Inflammatory macrophage treated with lipopolysaccharide for 1 hour (primary cell): ENCODE data around the gene SOX18.
"Not testable (repeated sequence)": the region's sequence is repeated elsewhere in the genome, so short reads cannot be mapped to it uniquely, and the experiment has no call there.

Experiments used
- DNase-seq, 2 donors: peaks; one replicate each; pipeline ENCODE4 v3.0.0-alpha.2; 2020 to 2022

Gene SOX18

GRCh38 chr20:64049060-64049877 lies at the start of gene SOX18:
TSS of gene SOX18 (minus strand) at chr20:64049639. CDS start at chr20:64049516, 123 bp downstream.
- no peak for DNase-seq

GRCh38 chr20:64098471-64099013 lies 49.1 kb upstream of the SOX18 start:
- DNase-seq: no peak

- no peak for DNase-seq
Observed at GRCh38 chr20:64096535-64096934, 47.1 kb upstream of the SOX18 start.

- DNase-seq: no peak
Observed at GRCh38 chr20:64095927-64096326, 46.5 kb upstream of the SOX18 start.

- DNase-seq: no peak
Observed at GRCh38 chr20:64095455-64095854, 46.0 kb upstream of the SOX18 start.

- DNase-seq: no peak
Observed at GRCh38 chr20:64093013-64093503, 43.6 kb upstream of the SOX18 start.

- no peak for DNase-seq
Observed at GRCh38 chr20:64092258-64093012, 43.0 kb upstream of the SOX18 start.

- DNase-seq: no peak
Observed at GRCh38 chr20:64091770-64092169, 42.3 kb upstream of the SOX18 start.

- DNase-seq: no peak
Observed at GRCh38 chr20:64091340-64091739, 41.9 kb upstream of the SOX18 start.

GRCh38 chr20:64090165-64090564 lies 40.7 kb upstream of the SOX18 start:
- no peak for DNase-seq

- not testable (repeated sequence) for DNase-seq
Observed at GRCh38 chr20:64088586-64088985, 39.1 kb upstream of the SOX18 start.

GRCh38 chr20:64087226-64087825 lies 37.9 kb upstream of the SOX18 start:
- DNase-seq: not testable (repeated sequence)

GRCh38 chr20:64086801-64087200 lies 37.4 kb upstream of the SOX18 start:
- DNase-seq: no peak

- DNase-seq: no peak
Observed at GRCh38 chr20:64084685-64085152, 35.3 kb upstream of the SOX18 start.

- no peak for DNase-seq
Observed at GRCh38 chr20:64083804-64084684, 34.6 kb upstream of the SOX18 start, which contains the start of gene LKAAEAR1. TSS of gene LKAAEAR1 (minus strand) at chr20:64084398. CDS start at chr20:64084219, 179 bp downstream.

- DNase-seq: peak; percentile 47 to 63
Observed at GRCh38 chr20:64083378-64083803, 34.0 kb upstream of the SOX18 start.

GRCh38 chr20:64082820-64083377 lies 33.5 kb upstream of the SOX18 start:
- DNase-seq: peak in 1 of 2 donors; percentile 33

GRCh38 chr20:64082126-64082731 lies 32.8 kb upstream of the SOX18 start:
- DNase-seq: peak in 1 of 2 donors; percentile 55

GRCh38 chr20:64081624-64081964 lies 32.2 kb upstream of the SOX18 start:
- no peak for DNase-seq

GRCh38 chr20:64080813-64081623 lies 31.6 kb upstream of the SOX18 start:
- no peak for DNase-seq
